LNCAP (cell line): ENCODE measurements around the gene COLQ.

Experiments
- CTCF ChIP-seq: fragments of 450-650 bp; IDR thresholded peaks from 2 replicates; pipeline ENCODE4 v1.5.1; 2017; ENCODE audit warnings: mild to moderate bottlenecking

The COLQ gene

DNA sequence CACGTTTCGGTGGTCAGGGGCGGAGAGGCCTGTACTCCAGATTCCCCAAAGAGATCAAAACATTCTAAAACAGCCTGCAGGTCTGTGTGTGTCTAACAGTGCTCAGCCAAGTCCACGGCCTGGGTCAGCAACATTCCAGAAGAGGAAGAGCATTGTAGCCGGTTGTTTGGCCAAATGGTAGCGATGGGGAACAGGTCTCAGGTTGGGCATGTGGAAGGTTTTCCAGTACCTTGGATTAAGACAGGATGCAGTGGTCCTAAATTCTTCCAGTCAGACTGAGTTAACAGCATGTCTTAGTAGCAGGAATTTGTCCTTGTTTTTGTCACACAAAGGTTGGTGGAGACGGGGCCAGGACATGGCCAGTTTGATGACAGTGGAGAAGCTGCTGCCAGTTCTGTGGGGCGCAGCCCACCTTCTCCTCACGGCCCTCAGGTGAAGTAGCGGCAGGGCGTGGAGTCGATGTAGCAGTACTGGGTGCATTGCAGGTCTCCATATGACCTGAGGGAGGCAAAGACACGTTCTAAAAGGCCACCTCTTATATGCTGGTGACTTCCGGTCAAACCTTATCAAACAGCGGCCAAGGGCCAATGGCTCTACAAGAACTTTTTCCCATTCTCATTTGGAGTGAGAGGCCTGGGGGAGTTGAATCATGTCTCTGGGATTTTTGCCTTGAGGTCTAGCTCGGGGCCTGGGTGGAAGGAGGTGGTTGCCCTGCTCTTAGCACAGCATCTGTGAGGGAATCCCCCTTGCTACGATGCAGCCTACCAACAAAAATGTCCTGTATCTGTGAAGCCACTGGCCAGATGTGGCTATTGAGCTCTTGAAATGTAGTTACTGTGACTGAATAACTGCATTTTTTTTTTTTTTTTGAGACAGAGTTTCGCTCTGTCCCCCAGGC lies 70.0 kb downstream of the COLQ start:
- TF ChIP-seq CTCF: no peak

DNA sequence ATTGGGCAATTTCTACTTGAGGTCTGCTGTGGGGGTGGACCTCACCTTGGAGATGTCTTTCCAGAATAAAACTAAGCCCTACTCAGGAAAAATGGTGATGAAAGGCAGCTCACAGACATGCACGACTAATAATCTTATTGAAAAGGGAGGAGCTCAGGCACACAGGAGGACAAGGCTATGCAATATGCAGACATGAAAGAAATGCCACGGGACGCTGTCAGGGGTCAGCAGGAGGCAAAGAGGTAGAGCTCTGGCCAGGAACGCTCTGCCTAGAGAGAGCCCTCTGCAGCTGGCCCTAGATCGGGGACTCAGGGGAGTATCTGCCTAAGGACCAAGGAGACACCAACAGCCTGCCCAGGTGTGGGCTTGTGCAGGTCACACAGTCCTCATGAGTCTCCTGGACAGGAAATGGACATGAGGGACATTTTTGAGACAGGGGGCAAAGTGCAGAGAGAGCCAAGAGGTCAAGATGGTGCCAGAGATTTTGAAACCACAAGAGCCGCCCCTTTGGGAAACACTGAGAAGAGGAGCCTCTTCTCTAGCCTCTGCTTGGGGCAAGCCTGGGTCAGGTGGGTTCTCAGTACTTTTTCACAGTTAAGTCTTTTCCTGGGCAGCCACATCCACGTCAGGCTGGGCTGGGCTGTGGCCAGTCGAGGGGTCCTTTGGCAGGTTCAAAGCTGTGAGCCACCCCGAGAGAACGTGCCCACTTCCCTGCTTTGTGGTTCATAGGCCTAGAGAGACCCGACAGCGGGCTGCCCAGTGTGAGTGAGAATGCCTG lies 70.9 kb downstream of the COLQ start:
- TF ChIP-seq CTCF: no peak

DNA sequence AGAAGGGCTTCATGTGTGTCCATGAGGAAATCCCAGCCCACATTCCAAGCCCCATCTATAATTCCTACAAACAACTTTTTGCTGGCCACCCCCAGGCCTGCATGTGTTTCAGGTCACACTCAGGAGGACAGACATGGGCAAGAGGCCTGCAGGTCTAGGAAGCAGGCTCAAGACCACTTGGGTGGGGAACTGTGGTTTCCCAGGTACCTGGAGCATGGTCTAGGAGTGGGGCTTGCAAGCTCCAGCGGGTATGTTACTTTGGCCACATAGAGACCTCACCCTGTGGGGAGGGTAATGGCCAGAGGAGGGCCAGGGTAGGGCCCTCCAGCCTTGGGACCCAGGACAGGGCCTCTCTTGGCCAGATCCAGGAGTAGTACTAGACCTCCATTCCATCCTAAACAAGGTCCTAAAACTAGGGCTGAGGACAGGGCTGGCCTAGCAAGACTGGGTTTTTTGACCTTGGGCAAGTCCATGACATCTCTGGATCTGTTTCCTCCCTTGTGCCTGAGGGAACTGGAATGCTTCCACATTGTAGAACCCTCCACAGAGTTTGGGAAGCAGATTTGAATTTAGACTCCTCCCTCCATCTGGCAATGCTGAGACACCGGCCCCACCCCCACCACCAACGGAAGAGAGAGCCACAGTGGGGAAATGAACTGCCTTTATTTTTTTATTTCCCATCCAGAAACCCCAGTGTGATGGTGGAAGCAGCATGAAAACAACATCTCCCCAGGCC lies 71.8 kb downstream of the COLQ start:
- TF ChIP-seq CTCF: no peak

- no peak for TF ChIP-seq CTCF
Measured at GRCh38 chr3:15443826-15444524, 77.5 kb downstream of the COLQ start.

DNA sequence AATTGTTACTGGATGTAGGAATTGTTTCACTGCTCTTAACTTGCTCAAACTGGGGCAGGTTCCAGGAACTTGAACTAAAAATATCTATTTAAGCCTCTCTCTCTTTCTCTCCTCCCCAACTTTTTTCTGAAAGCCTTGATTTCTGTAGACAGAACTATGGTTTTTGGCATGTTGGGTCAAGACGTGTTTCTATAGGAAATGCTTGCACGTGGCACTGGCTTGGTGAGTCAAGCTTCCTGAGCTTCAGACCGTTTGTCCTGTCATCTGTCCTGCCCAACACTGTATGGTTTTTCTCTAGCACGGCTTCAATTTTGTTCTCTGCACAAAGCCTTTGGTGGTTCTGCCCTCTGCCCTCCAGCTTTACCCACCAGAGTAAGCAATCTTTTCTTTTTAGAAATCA lies 80.6 kb downstream of the COLQ start:
- TF ChIP-seq CTCF: no peak

GRCh38 chr3:15439476-15439875 lies 82.0 kb downstream of the COLQ start:
- no peak for TF ChIP-seq CTCF

DNA sequence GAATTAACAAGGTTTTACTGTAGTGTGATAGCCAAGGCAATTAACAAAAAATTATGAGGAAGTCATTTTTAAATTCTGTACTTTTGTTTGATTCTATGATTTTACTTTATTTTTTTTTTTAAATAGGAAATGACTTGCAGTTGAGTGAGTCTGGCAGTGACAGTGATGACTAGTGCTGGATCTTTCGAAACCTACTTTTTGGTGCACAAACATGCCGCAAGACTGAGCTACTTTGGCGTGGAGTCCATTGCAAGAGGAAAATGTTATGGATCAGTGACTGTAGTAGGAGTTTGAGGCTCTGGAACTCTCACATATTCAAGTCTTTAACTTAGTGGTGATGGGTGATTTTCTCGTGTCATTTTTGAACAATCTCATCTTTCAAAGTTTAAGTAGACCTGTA lies 82.5 kb downstream of the COLQ start:
- TF ChIP-seq CTCF: no peak
